ENCODE results near the gene AADACL4.

Gene AADACL4

DNA sequence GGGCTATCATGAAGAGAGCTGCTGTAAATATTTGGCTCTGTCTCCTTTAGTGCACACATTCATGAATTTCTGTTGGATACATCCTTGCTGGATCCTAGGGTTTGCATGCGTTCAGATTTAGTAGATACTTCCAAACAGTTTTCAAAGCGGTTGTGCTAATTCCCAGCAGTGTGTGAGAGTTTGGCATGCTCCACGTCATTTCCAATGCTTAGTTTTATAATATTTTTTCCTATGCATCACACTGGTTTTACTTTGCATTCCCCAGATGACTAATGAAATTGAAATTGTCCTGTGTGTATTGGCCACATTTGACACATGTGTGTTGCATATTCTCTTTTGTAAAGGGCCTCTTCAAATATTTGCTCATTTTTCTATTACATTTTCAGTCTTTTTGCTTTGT is 53.5 kb downstream of the AADACL4 start:
- TF ChIP-seq, protein P1, sequence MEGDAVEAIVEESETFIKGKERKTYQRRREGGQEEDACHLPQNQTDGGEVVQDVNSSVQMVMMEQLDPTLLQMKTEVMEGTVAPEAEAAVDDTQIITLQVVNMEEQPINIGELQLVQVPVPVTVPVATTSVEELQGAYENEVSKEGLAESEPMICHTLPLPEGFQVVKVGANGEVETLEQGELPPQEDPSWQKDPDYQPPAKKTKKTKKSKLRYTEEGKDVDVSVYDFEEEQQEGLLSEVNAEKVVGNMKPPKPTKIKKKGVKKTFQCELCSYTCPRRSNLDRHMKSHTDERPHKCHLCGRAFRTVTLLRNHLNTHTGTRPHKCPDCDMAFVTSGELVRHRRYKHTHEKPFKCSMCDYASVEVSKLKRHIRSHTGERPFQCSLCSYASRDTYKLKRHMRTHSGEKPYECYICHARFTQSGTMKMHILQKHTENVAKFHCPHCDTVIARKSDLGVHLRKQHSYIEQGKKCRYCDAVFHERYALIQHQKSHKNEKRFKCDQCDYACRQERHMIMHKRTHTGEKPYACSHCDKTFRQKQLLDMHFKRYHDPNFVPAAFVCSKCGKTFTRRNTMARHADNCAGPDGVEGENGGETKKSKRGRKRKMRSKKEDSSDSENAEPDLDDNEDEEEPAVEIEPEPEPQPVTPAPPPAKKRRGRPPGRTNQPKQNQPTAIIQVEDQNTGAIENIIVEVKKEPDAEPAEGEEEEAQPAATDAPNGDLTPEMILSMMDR (IDR thresholded peaks at IDR 0.05) = no peak

DNA sequence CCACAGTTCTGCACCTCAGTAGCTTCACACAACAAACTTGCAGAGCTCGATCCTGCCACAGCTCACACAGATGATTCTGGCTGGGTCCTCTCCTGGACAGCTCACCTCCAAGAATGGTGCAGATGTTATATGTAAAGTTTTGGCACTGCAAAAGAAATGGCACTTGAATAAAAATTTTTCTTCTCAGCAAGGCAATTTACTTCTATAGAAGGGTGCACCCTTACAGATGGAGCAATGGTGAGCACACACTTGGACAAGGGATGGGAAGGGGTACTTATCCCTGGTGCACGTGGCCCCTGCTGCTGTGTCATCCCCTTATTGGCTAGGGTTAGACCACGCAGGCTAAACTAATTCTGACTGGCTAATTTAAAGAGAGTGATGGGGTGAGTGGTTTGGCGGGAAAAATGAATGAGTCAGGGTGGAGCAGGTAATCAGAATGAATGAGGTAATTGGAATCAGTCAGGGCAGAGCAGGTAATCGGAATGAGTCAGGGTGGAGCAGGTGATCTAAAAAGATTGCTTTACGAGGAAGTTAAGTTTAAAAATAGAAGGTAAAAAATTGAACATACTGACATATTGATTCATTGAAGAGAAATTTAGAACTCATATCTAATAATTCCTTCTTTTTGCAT is 60.1 kb downstream of the AADACL4 start:
- TF ChIP-seq, protein P1 (IDR thresholded peaks at IDR 0.05) = no peak

DNA sequence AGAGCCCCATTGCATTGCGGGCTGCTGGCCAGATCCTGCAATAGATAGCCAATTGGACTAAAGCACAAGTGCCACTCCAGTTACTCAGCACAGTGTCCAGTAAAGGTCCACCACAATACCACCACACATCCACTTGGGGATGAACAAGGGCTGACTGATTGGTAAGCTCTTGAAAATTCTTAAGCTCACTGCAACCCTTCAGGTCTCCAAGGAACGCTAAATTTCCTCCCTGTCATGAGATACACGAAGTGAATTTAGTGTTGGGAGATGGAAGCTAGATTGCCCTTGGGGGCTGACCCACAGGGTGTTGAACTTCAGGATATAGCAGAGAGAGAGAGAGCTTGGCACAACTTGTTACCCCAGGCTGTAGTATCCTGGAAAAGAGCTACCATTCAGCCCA is 62.2 kb downstream of the AADACL4 start:
- TF ChIP-seq, protein P1 (IDR thresholded peaks at IDR 0.05) = no peak

DNA sequence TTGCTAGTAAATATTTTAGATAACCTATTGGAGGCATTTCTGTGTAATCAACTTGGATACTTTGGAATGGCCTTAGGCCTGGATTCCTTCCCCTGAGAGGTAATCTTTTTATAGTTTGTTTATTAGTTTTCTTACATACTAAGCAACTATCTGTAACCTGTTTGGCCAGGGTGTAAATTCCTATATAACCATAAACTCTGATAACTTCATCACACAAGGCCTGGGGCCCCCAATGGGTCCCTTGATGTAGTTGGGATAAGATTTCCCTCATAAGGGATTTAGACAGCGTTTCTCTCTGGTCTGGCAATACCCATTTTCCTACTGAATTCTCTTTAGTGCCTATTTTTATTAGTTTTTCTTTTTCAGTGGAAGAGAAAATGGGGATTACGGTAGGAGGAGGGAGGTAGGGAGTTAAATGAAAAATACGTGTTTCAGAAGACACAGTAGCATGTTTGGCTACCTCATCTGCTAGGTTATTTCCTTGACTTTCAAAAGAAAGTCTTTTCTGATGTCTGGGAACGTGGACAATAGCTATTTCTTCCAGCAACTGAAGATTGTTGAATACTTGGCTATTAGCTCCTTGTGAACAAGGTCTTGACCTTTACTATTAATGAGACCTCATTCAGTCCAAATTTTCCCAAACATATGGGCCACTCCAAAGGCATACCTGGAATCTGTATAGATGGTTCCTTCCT is 64.7 kb downstream of the AADACL4 start:
- TF ChIP-seq, protein P1 (IDR thresholded peaks at IDR 0.05) = no peak

DNA sequence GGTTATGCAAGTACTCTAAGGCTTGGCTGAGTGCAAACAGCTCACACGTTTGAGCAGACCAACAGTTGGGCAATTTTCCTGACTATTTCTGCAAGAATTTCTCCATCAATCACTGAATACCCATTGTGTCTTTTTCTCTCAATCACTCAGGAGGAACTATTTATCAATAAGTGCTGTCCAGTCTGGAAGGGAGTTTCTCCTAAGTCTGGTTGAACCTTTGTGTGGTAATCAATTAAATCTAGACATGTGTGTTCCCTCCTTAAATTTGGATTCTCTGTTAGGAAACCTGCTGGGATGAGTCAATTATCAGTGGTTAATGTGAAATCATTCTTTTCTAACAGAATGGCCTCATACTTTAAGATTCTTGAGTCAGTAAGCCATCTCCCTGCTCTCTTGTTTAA is 65.2 kb downstream of the AADACL4 start:
- TF ChIP-seq, protein P1 (IDR thresholded peaks at IDR 0.05) = no peak

DNA sequence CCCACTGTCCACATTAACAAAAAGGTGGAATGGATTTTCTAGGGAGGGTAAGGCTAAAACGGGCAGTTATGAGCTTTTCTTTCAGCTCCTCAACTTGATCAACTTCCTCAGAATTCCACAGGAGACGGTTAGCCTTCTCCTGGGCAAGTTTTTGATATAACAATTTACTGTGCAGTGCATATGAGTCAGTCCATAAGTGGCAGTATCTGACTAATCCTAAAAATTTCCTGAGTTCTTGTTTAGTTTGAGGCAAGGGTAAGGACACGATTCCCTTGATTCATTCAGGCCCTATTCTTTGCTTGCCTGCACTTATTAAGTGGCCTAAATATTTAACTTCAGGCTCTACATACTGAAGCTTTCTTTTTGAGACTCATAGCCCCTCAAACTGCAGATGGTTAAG is 65.8 kb downstream of the AADACL4 start:
- TF ChIP-seq, protein P1 (IDR thresholded peaks at IDR 0.05) = no peak

DNA sequence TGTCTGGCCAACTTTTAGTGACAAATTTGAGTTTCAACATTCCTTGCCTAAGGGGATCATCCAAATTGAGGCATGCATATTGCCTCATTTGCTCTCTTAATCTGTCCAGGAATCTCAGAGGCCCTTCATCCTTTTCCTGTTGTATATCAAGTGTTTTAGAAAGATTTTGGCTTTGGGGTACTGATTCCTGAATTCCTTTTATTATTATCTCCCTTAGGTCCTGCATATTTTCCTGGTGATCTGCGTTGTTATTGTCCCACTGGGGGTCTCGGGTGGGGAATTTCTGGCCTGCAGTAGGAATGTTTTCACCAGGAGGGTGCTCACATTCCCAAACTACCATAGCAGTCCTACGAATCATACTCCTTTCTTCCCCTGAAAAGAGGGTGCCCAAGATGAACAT is 67.7 kb downstream of the AADACL4 start:
- TF ChIP-seq, protein P1 (IDR thresholded peaks at IDR 0.05) = no peak
